Panc1 (cell line): Measurements from ENCODE around the gene CRLF1. TPM values are rescaled to one million over a fixed set of nuclear protein-coding genes. Genes with fewer than 3 reads are reported as not detected.

Experiments
- ATAC-seq: fragments of 200-7000 bp; cut with Tn5 transposase; 2 replicates; pipeline ENCODE4 v1.9.1; 2020; ENCODE audit warnings: mild to moderate bottlenecking, moderate library complexity
- BruUV-seq: library from RNA; stranded (reverse); fragments of 400-500 nt; replicated peaks from 2 replicates; lab custom pipeline; 2021; lab: Mats Ljungman, UMichigan
- CTCF ChIA-PET: fragments of 300-600 bp; sonication (Branson Sonifier 250); formaldehyde crosslinking; loops from one replicate; lab custom pipeline; 2022; ENCODE audit warnings: antibody characterized with exemption; lab: Charles Lee
- POLR2A ChIA-PET: fragments of 300-600 bp; sonication (Branson Sonifier 250); formaldehyde crosslinking; loops from one replicate; lab custom pipeline; 2022; ENCODE audit warnings: antibody characterized with exemption; lab: Charles Lee
- DNase-seq: peaks from one replicate; pipeline ENCODE4 v3.0.0-alpha.2; 2010; ENCODE audit warnings: low read depth, low spot score
- H3K27ac ChIP-seq: 2 replicates; pipeline ENCODE4 v1.5.1; 2011; ENCODE audit warnings: mild to moderate bottlenecking, low read length, inconsistent platforms
- H3K27me3 ChIP-seq: fragments of 200-500 bp; sonication (Bioruptor generic); 2 replicates; pipeline ENCODE4 v1.6.0; 2014; ENCODE audit warnings: low read length, inconsistent platforms; ENCODE audit not compliant: control insufficient read depth, insufficient read depth
- H3K36me3 ChIP-seq: fragments of 200-500 bp; sonication (Bioruptor generic); 2 replicates; pipeline ENCODE4 v1.5.1; 2014; ENCODE audit warnings: inconsistent platforms, mild to moderate bottlenecking, low read length, moderate library complexity; ENCODE audit not compliant: control insufficient read depth, insufficient read depth
- H3K4me1 ChIP-seq: 2 replicates; pipeline ENCODE4 v1.5.1; 2011; ENCODE audit warnings: inconsistent platforms, mild to moderate bottlenecking, low read length, moderate library complexity; ENCODE audit not compliant: control insufficient read depth, insufficient read depth
- H3K4me3 ChIP-seq, 2 experiments: 2 replicates each; pipeline ENCODE4 v1.5.1; 2011 to 2012; ENCODE audit warnings: low read depth in 2 of 2, low read length in 2 of 2, mild to moderate bottlenecking in 2 of 2, inconsistent platforms in 1 of 2, moderate library complexity in 1 of 2
- H3K9me3 ChIP-seq: fragments of 200-500 bp; sonication (Bioruptor generic); 2 replicates; pipeline ENCODE4 v1.5.1; 2014; ENCODE audit warnings: low read depth, mild to moderate bottlenecking, inconsistent platforms, low read length, moderate library complexity; ENCODE audit not compliant: control insufficient read depth, insufficient read depth
- POLR2AphosphoS5 ChIP-seq: IDR thresholded peaks from 2 replicates; pipeline ENCODE4 v1.6.1; 2012; ENCODE audit warnings: mild to moderate bottlenecking, low read depth, low read length, moderate library complexity
- SIN3A ChIP-seq: IDR thresholded peaks from 2 replicates; pipeline ENCODE4 v1.6.1; 2012; ENCODE audit warnings: low read depth, mild to moderate bottlenecking, low read length, moderate library complexity, borderline replicate concordance; ENCODE audit not compliant: insufficient read depth
- TCF7L2 ChIP-seq: IDR thresholded peaks from 2 replicates; pipeline ENCODE4 v1.6.1; 2011; ENCODE audit warnings: mild to moderate bottlenecking, low read depth, low read length, inconsistent platforms
- in situ Hi-C: cut with HindIII; loops from 2 replicates; pipeline ENCODE4 v1.10.0; 2016; ENCODE audit warnings: low sequenced_read_pairs, low pct_unique_long_range_greater_than_20kb
- intact Hi-C: fragments of 100-400 bp; cut with micrococcal nuclease; formaldehyde crosslinking; loops from one replicate; pipeline ENCODE4 v1.10.0; 2022; ENCODE audit not compliant: unreplicated experiment
- total RNA-seq: library from RNA; stranded (reverse); gene quantifications from one replicate; pipeline ENCODE4 v1.2.1, GENCODE V29; 2021; ENCODE audit not compliant: unreplicated experiment
- TF ChIP-seq, protein P1 (sequence below), 2 experiments: IDR thresholded peaks; 2 replicates each; pipeline ENCODE4 v1.6.1; 2011 to 2012; ENCODE audit warnings: low read depth in 2 of 2, control low read depth in 1 of 2, low read length in 1 of 2, mild to moderate bottlenecking in 1 of 2, moderate library complexity in 1 of 2; ENCODE audit not compliant: insufficient read depth in 1 of 2
- TF ChIP-seq, protein P2 (sequence below): fragments of 450-650 bp; IDR thresholded peaks from 2 replicates; pipeline ENCODE4 v1.5.1; 2017; ENCODE audit warnings: mild to moderate bottlenecking

The CRLF1 gene
- total RNA-seq, 1 experiment from 2014 or later, result 3.5 TPM

DNA sequence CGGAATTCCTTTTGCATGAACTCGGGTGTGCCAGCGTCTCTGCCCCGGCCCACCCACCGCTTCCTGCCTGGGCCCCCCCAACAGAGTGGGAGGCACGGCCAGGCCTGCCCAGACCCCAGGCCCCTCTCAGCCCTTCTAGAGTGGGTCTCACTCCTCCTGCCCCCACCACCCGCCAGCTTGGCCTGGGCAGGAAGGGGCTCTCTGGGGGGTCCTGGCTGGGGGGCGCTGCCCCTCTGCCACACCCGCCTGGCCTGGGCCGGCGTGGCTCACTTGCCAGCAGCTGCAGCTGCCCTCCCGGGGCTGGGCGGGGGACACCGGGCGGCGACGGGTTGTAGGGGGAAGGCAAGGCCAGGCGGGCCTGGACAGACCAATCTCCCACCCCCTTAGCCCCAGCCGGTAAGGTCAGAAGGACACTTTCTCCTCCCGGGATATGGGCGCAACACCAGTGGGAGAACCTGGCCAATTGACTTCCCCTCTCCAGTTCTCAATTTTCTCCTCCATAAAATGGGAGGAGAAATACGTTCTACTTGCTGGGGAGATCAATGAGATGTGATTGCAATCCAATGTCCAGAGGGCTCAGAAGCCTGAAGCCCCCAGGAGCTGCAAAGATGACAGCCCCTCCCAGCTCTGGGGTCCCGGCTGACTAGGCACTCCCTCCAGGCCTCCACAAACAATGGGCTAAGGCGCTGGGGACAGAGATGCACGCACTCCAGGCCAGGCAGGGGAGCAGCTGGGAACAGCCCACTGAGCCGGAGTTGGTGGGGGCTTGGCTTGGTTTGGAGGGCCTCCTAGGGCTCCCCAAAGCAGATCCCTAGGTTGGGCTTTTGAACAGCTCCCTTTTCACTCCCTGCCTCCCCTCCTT lies 2.4 kb downstream of the CRLF1 start:
- Histone ChIP-seq H3K4me3 (no peak overlapping the region), H3K9me3 (no peaks in the 10 kb centered on the region), H3K27ac (no peak overlapping the region), H3K27me3 (peaks cover 2% of the 10 kb centered on the region), H3K36me3 (no peaks in the 10 kb centered on the region), H3K4me1 (peaks cover 2% of the 10 kb centered on the region)
- intact Hi-C loops, result no loop called here
- in situ Hi-C loops, result no loop called here
- DNase-seq, result no peak
- CTCF ChIA-PET, result interaction anchor here (0.6 kb wide), 1 partner anchor 79 kb away, joined by 5 read pairs; no protein-coding TSS in a partner anchor
- TF ChIP-seq TCF7L2 (no peak), POLR2AphosphoS5 (no peak), SIN3A (no peak)
- TF ChIP-seq, protein P1, sequence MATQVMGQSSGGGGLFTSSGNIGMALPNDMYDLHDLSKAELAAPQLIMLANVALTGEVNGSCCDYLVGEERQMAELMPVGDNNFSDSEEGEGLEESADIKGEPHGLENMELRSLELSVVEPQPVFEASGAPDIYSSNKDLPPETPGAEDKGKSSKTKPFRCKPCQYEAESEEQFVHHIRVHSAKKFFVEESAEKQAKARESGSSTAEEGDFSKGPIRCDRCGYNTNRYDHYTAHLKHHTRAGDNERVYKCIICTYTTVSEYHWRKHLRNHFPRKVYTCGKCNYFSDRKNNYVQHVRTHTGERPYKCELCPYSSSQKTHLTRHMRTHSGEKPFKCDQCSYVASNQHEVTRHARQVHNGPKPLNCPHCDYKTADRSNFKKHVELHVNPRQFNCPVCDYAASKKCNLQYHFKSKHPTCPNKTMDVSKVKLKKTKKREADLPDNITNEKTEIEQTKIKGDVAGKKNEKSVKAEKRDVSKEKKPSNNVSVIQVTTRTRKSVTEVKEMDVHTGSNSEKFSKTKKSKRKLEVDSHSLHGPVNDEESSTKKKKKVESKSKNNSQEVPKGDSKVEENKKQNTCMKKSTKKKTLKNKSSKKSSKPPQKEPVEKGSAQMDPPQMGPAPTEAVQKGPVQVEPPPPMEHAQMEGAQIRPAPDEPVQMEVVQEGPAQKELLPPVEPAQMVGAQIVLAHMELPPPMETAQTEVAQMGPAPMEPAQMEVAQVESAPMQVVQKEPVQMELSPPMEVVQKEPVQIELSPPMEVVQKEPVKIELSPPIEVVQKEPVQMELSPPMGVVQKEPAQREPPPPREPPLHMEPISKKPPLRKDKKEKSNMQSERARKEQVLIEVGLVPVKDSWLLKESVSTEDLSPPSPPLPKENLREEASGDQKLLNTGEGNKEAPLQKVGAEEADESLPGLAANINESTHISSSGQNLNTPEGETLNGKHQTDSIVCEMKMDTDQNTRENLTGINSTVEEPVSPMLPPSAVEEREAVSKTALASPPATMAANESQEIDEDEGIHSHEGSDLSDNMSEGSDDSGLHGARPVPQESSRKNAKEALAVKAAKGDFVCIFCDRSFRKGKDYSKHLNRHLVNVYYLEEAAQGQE (IDR thresholded peaks at IDR 0.05; ENCODE audit: insufficient read depth in 1 of 2, low read depth in 2 of 2, low read length in 1 of 2), result no peak
- TF ChIP-seq, protein P2, sequence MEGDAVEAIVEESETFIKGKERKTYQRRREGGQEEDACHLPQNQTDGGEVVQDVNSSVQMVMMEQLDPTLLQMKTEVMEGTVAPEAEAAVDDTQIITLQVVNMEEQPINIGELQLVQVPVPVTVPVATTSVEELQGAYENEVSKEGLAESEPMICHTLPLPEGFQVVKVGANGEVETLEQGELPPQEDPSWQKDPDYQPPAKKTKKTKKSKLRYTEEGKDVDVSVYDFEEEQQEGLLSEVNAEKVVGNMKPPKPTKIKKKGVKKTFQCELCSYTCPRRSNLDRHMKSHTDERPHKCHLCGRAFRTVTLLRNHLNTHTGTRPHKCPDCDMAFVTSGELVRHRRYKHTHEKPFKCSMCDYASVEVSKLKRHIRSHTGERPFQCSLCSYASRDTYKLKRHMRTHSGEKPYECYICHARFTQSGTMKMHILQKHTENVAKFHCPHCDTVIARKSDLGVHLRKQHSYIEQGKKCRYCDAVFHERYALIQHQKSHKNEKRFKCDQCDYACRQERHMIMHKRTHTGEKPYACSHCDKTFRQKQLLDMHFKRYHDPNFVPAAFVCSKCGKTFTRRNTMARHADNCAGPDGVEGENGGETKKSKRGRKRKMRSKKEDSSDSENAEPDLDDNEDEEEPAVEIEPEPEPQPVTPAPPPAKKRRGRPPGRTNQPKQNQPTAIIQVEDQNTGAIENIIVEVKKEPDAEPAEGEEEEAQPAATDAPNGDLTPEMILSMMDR, result no peak
- no TSS peak for BruUV-seq
- ATAC-seq, result no peak
- POLR2A ChIA-PET, result no interaction called here

DNA sequence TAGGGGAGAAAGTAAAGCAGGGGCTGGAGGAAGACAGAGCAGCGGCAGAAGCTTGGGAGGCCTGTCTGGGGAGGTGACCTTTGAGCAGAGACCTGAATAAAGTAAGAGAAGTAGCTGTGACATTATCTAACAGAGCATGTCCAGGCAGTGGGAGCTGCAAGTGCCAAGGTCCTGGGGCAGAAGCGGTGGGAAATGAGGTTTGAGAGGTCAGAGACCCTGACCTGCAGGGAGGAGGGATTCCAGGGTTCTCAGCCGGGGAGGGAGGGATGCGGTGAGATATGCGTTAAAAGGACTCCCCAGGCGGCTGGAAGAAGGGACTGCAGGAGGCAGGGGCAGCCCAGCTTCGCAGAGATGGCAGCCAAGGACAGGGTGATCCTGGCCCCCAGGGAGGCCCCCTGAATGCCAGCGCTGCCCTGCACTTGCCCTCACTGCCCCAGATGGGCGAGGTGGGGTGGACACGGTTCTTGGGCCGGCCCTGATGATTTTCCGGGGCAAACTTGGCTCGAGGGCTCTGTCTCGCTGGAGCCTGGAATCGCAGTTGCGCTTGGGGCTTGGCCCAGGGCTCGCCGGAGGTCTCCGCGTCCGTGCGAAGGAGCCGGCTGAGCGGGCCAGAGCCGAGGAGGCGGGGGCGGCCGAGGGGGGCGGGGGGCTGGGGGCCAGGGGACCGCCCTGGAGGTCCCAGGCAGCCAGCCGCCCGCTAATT lies 3.2 kb downstream of the CRLF1 start:
- TF ChIP-seq POLR2AphosphoS5 (no peak), TCF7L2 (no peak), SIN3A (no peak)
- TF ChIP-seq, protein P2, result no peak; the same call in 1 of the 2 replicates
- TF ChIP-seq, protein P1 (IDR thresholded peaks at IDR 0.05; ENCODE audit: insufficient read depth in 1 of 2, low read depth in 2 of 2, low read length in 1 of 2), result no peak
- no peaks in the 10 kb centered on the region for H3K9me3 ChIP-seq
- DNase-seq (no peak), ATAC-seq (peak; percentile 78)
- H3K27ac ChIP-seq, result no peak overlapping the region
- no peak overlapping the region for H3K4me3 ChIP-seq
- no TSS peak for BruUV-seq
- no peaks in the 10 kb centered on the region for H3K36me3 ChIP-seq
- ChIA-PET CTCF (no interaction called here), POLR2A (no interaction called here)
- intact Hi-C loops (no loop called here), in situ Hi-C loops (no loop called here)
- H3K27me3 ChIP-seq, result peaks cover under 1% of the 10 kb centered on the region
- peaks cover 2% of the 10 kb centered on the region for H3K4me1 ChIP-seq
